ENCODE results near the gene BST2.

BST2 gene

DNA sequence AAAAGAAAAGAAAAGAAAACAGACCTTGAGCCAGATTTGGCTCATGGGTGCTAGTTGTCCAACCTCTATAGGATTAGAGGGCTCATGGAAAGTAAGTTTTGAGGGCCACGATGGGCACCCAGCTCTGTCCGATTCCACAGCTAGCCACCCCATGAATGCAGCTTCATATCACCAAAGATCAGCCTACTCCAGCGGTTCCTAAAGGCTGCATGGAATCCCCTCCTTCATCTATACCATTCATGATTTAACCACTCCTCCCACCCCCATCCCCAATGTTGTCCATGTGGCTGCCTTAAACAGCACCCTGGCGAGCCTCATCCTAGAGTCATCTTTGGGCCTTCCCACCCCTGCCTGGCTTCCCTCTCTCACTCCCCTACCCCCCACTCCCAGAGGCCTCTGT lies 16.5 kb upstream of the BST2 start:
- no peak for DNase-seq
- no peaks in the 10 kb centered on the region for H3K9me3 ChIP-seq (ENCODE audit: severe bottlenecking)
- H3K4me3 ChIP-seq (ENCODE audit: low read depth, low read length) = no peak overlapping the region
- no peak overlapping the region for H3K27ac ChIP-seq
- H3K36me3 ChIP-seq = peaks cover 15% of the 10 kb centered on the region
- H3K27me3 ChIP-seq (ENCODE audit: insufficient read depth, low read depth, severe bottlenecking) = no peaks in the 10 kb centered on the region
- no peak for TF ChIP-seq CTCF (IDR thresholded peaks at IDR 0.05; ENCODE audit: low read depth, low read length)

GRCh38 chr19:17420475-17420924 lies 15.1 kb upstream of the BST2 start:
- peak; percentile 46; the same call in 1 of the 2 replicates for TF ChIP-seq CTCF (IDR thresholded peaks at IDR 0.05; ENCODE audit: low read depth, low read length)
- peak; percentile 65 for DNase-seq

GRCh38 chr19:17419621-17420474 lies 14.4 kb upstream of the BST2 start, which contains the start of gene MVB12A:
Gene MVB12A, plus strand, starts transcription at chr19:17420047. Its CDS starts 89 bp downstream, at chr19:17420136.
- H3K27ac ChIP-seq = peak within 1 kb of the TSS; percentile 60
- no peaks in the 10 kb centered on the region for H3K27me3 ChIP-seq (ENCODE audit: insufficient read depth, low read depth, severe bottlenecking)
- 0 out of 2 replicates have a peak, but pooled peaks have one; percentile 12 for TF ChIP-seq CTCF (IDR thresholded peaks at IDR 0.05; ENCODE audit: low read depth, low read length)
- DNase-seq = peak; percentile 97
- peak within 1 kb of the TSS; percentile 72 for H3K4me3 ChIP-seq (ENCODE audit: low read depth, low read length)
- H3K9me3 ChIP-seq (ENCODE audit: severe bottlenecking) = no peaks in the 10 kb centered on the region
- peaks cover 15% of the 10 kb centered on the region for H3K36me3 ChIP-seq

More at GRCh38 chr19:17420475-17420924, 15.1 kb upstream of the BST2 start:
- H3K36me3 ChIP-seq = peaks cover 15% of the 10 kb centered on the region
- peak overlapping the region; percentile 60 for H3K27ac ChIP-seq
- no peaks in the 10 kb centered on the region for H3K27me3 ChIP-seq (ENCODE audit: insufficient read depth, low read depth, severe bottlenecking)
- H3K4me3 ChIP-seq (ENCODE audit: low read depth, low read length) = peak overlapping the region; percentile 72
- H3K9me3 ChIP-seq (ENCODE audit: severe bottlenecking) = no peaks in the 10 kb centered on the region

- Histone ChIP-seq H3K27me3 (ENCODE audit: insufficient read depth, low read depth, severe bottlenecking) (no peaks in the 10 kb centered on the region), H3K36me3 (peaks cover 15% of the 10 kb centered on the region), H3K9me3 (ENCODE audit: severe bottlenecking) (no peaks in the 10 kb centered on the region), H3K4me3 (ENCODE audit: low read depth, low read length) (peak overlapping the region; percentile 49), H3K27ac (peak overlapping the region; percentile 51)
- TF ChIP-seq CTCF (IDR thresholded peaks at IDR 0.05; ENCODE audit: low read depth, low read length) = no peak
- DNase-seq = no peak
Measured at GRCh38 chr19:17419154-17419620, 13.8 kb upstream of the BST2 start.

DNA sequence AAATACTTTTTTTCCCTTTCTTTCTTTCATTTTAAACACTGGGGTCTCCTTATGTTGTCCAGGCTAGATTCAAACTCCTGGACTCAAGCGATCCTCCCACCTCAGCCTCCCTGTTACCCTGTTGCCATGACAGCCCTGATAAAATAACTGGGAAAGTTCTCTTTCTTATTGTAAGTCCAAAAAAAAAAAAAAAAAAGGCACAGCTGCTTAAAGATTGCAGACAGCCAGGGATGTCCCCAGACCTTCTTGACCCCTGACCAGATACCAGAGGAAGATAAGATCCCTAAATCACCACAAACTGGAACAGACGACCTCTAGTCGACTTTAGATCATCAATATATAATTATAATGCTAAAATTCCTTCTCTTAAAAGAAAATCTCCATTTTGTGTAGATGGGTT lies 13.3 kb upstream of the BST2 start:
- H3K27ac ChIP-seq = peak overlapping the region; percentile 51; the same call in 1 of the 2 replicates
- peaks cover 12% of the 10 kb centered on the region for H3K36me3 ChIP-seq
- no peak for DNase-seq
- H3K27me3 ChIP-seq (ENCODE audit: insufficient read depth, low read depth, severe bottlenecking) = no peaks in the 10 kb centered on the region
- no peak for TF ChIP-seq CTCF (IDR thresholded peaks at IDR 0.05; ENCODE audit: low read depth, low read length)
- no peak overlapping the region for H3K4me3 ChIP-seq (ENCODE audit: low read depth, low read length)
- H3K9me3 ChIP-seq (ENCODE audit: severe bottlenecking) = no peaks in the 10 kb centered on the region
